Neutrophil (primary cell): ENCODE results near the gene CCDC8.

Source experiments
- H3K27ac ChIP-seq: fragments of 200-600 bp; sonication (generic); 2 replicates; pipeline ENCODE4 v1.5.1; 2016; ENCODE audit warnings: mild to moderate bottlenecking, moderate library complexity
- H3K27me3 ChIP-seq: fragments of 200-600 bp; sonication (generic); 2 replicates; pipeline ENCODE4 v1.6.0; 2016; ENCODE audit warnings: mild to moderate bottlenecking
- H3K36me3 ChIP-seq: fragments of 200-600 bp; sonication (generic); 2 replicates; pipeline ENCODE4 v1.5.1; 2017
- H3K4me1 ChIP-seq, 2 experiments: fragments of 200-600 bp in 1 of 2; sonication (generic) in 1 of 2; 1 replicate in 1 of 2; 2 replicates in 1 of 2; pipeline versions ENCODE4 v1.5.1 to v1.6.1; 2013 to 2016; ENCODE audit warnings: low read depth in 1 of 2, low read length in 1 of 2, mild to moderate bottlenecking in 1 of 2, moderate library complexity in 1 of 2; ENCODE audit not compliant: control insufficient read depth in 1 of 2, insufficient read depth in 1 of 2
- H3K4me3 ChIP-seq, 2 experiments: fragments of 200-600 bp in 1 of 2; sonication (generic) in 1 of 2; 1 replicate in 1 of 2; 2 replicates in 1 of 2; pipeline ENCODE4 v1.5.1; 2013 to 2016; ENCODE audit warnings: low read depth in 1 of 2, low read length in 1 of 2, mild to moderate bottlenecking in 1 of 2, moderate library complexity in 1 of 2
- H3K9me3 ChIP-seq: fragments of 200-600 bp; sonication (generic); 2 replicates; pipeline ENCODE4 v1.5.1; 2016
- CTCF ChIP-seq: fragments of 200-600 bp; sonication (generic); IDR thresholded peaks from 2 replicates; pipeline ENCODE4 v1.5.1; 2016; ENCODE audit warnings: antibody characterized with exemption

The CCDC8 gene

GRCh38 chr19:46411088-46411924 is 2.1 kb downstream of the CCDC8 start:
- no peak for TF ChIP-seq CTCF
- H3K9me3 ChIP-seq, result no peaks in the 10 kb centered on the region
- no peaks in the 10 kb centered on the region for H3K36me3 ChIP-seq
- no peak overlapping the region for H3K27ac ChIP-seq
- no peak overlapping the region for H3K4me3 ChIP-seq
- H3K27me3 ChIP-seq, result peaks cover 98% of the 10 kb centered on the region
- H3K4me1 ChIP-seq, result no peaks in the 10 kb centered on the region

DNA sequence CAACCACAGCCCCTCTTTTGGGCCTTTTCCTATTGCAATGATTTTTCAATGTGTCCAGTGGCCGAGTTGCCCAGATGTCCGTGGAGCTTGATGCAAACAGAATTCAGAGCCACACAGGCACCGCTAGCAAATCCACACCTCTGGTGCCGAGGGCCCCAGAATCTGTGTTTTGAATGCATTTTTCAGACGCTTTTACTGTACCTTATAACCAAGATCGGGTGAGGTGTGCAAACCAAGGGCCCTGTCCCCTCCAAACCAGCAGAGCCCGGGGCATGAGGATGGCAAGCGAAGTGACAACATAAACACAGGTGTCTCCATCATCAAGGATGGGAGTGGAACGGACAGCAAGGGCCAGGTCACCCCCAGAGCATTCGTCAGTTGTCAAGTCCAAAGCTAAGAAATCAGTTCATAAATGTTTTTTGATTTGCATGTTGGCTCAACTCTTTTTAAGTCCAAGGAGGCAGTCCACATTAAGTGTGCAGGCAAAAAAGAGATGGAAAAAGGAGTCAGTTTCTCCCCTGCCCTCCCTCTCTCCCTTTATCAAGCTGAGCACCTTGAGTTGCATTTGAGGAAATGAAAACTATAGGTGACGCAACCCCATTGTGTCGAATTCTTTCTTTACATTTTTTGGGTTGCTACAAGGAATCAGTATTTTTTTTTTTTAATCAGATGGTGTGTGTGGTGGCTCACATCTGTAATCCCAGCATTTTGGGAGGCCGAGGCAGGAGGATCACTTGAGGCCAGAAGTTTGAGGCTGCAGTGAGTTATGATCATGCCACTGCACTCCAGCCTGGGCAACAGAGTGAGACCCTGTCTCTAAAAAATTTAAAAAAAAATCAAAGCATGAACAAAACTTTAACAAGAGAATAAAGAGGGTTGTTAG is 2.9 kb downstream of the CCDC8 start:
- H3K27ac ChIP-seq, result no peak overlapping the region
- peaks cover 98% of the 10 kb centered on the region for H3K27me3 ChIP-seq
- no peaks in the 10 kb centered on the region for H3K4me1 ChIP-seq
- TF ChIP-seq CTCF, result no peak
- H3K36me3 ChIP-seq, result no peaks in the 10 kb centered on the region
- H3K4me3 ChIP-seq, result no peak overlapping the region
- no peaks in the 10 kb centered on the region for H3K9me3 ChIP-seq

DNA sequence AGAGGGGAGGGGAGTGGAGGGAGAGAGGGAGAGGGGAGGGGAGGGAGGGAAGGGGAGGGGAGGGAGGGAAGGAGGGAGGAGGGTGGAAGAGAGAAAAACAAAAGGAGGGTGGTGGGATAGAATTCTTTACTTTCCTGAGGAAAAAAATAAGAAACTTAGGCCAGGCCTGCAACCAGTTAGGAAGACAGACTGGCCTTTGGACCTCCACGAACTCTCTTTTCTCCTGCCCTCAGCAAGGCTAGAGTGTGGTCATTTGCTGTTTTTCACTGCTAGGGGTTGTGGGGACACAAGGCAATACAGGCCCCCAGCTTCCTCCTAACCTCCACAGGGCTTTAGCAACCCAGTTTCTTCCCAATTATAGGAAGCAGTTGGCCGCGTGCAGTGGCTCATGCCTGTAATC is 4.2 kb downstream of the CCDC8 start:
- Histone ChIP-seq H3K36me3 (no peaks in the 10 kb centered on the region), H3K27me3 (peaks cover 98% of the 10 kb centered on the region), H3K27ac (no peak overlapping the region), H3K4me1 (peaks cover 0 to 6% of the 10 kb centered on the region in 2 experiments), H3K9me3 (no peaks in the 10 kb centered on the region), H3K4me3 (no peak overlapping the region)
- no peak for TF ChIP-seq CTCF

- H3K4me1 ChIP-seq, result peaks cover 5 to 11% of the 10 kb centered on the region in 2 experiments
- TF ChIP-seq CTCF, result no peak
- H3K27ac ChIP-seq, result no peak overlapping the region
- H3K27me3 ChIP-seq, result peaks cover 98% of the 10 kb centered on the region
- no peaks in the 10 kb centered on the region for H3K9me3 ChIP-seq
- no peaks in the 10 kb centered on the region for H3K36me3 ChIP-seq
- H3K4me3 ChIP-seq, result no peak overlapping the region
These were observed 4.7 kb downstream of the CCDC8 start for GRCh38 chr19:46408664-46409039.

DNA sequence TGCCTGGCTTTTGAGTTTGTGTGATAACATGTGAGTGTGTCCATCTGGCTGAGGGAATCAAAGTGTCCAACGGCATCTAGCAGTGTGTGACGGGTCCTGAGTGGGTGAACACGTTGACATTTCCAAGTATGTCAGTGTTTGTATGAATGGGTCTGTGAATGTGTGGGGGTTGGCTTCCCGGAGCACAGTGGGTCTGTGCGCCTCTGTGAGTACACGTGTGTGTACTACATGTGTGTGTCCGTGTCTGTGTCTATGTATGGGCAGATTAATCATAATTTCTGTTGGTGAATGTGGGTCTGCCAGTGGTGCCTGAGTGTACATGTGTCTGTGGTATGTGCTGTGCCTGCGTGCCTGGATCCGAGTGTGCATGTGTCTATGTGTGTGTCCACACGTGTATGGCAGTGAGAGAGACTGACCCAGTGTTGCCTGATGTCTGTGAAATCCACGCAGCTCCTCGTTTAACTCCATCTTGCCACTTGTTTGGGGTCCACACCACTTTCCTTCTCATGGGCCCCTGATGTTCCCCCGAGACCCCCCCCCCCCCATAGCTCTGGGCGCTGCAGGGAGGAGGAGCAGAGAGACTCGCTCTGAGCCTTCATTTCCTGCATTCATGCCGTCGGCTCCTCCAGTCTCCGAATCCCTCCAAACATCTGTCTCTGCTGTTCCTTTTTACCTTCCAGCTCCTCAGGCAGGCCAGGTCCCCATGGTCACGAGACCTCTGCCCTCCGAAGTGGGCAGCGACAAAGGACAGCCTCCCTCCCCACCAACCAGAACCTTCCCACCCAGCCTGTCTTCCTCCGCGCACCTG is 5.3 kb downstream of the CCDC8 start:
- Histone ChIP-seq H3K9me3 (no peaks in the 10 kb centered on the region), H3K27me3 (peaks cover 98% of the 10 kb centered on the region), H3K27ac (no peak overlapping the region), H3K36me3 (no peaks in the 10 kb centered on the region), H3K4me3 (no peak overlapping the region), H3K4me1 (peaks cover 6 to 13% of the 10 kb centered on the region in 2 experiments)
- TF ChIP-seq CTCF, result no peak
